Tibial artery (tissue), 4 donors: ENCODE measurements around the gene SLC25A24.
"Not testable (repeated sequence)": the region's sequence is repeated elsewhere in the genome, so short reads cannot be mapped to it uniquely, and the experiment has no call there.

Source experiments
- DNase-seq, 2 donors: peaks; one replicate each; pipeline ENCODE4 v3.0.0-alpha.2; 2019
- H3K27ac ChIP-seq, 2 donors: fragments of 200-600 bp; sonication (generic) in 1 of 2; 1 replicate in 1 of 2; 2 replicates in 1 of 2; pipeline ENCODE4 v1.5.1; 2018 to 2019; ENCODE audit warnings: mild to moderate bottlenecking in 1 of 2
- H3K27me3 ChIP-seq, 2 donors: fragments of 200-600 bp; sonication (generic) in 1 of 2; one replicate each; pipeline versions ENCODE4 v1.5.1 to v1.6.0; 2016 to 2019
- H3K36me3 ChIP-seq, 3 donors: fragments of 200-600 bp; sonication (generic) in 2 of 3; one replicate each; pipeline ENCODE4 v1.5.1; 2016 to 2019; ENCODE audit warnings: mild to moderate bottlenecking in 2 of 3
- H3K4me1 ChIP-seq, 4 donors: fragments of 200-600 bp; sonication (generic) in 2 of 4; 1 replicate in 3 of 4; 2 replicates in 1 of 4; pipeline ENCODE4 v1.5.1; 2016 to 2019
- H3K4me3 ChIP-seq, 2 donors: fragments of 200-600 bp; sonication (generic) in 1 of 2; 1 replicate in 1 of 2; 2 replicates in 1 of 2; pipeline ENCODE4 v1.5.1; 2018 to 2019; ENCODE audit warnings: mild to moderate bottlenecking in 2 of 2
- H3K9me3 ChIP-seq, 3 donors: fragments of 200-600 bp; sonication (generic) in 1 of 3; one replicate each; pipeline ENCODE4 v1.5.1; 2016 to 2019
- CTCF ChIP-seq, 2 experiments: fragments of 200-600 bp in 1 of 2; fragments of 450-650 bp in 1 of 2; IDR thresholded peaks; one replicate each; pipeline ENCODE4 v1.5.1; 2017 to 2019; ENCODE audit warnings: antibody characterized with exemption in 2 of 2, mild to moderate bottlenecking in 1 of 2, moderate library complexity in 1 of 2
- intact Hi-C: fragments of 100-400 bp; cut with DNase I; formaldehyde crosslinking; loops from one replicate; pipeline ENCODE4 v1.15.0; 2023; ENCODE audit warnings: low total_unique reads

Gene SLC25A24

DNA sequence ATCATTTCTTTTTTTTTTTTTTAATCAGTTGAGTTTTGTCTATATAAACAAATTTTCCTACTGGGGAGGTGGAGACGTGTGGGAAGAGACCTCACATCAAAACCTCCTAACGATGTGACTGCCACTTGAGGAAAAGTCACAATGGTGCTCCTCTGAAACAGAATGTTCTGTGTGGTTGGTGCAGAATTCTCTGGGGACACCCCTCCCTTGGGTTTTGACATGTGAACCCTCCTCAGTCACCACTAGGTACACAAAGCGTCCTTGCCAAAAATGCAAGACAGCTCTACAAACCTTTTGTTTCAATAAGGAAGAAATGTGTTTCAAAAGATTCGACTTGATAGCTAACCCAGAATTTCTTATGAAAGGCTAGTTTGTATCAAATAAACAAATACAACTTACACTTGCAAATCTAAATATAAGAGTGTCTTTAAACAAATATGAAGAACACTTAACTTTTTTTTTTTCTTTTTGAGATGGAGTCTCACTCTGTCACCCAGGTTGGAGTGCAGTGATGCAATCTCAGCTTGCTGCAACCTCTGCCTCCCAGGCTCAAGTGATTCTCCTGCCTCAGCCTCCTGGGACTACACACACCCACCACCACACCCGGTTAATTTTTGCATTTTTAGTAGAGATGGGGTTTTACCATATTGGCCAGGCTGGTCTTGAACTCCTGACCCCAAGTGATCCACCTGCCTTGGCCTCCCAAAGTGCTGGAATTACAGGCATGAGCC is 9.3 kb downstream of the SLC25A24 start:
- DNase-seq: no peak
- H3K36me3 ChIP-seq: peaks cover 0 to 13% (median 12%) of the 10 kb centered on the region in 3 donors
- H3K4me3 ChIP-seq: no peak overlapping the region
- H3K9me3 ChIP-seq: peaks cover 0 to 3% (median 0%) of the 10 kb centered on the region in 3 donors
- H3K27me3 ChIP-seq: no peaks in the 10 kb centered on the region
- intact Hi-C loops: no loop called here
- no peak for TF ChIP-seq CTCF (IDR thresholded peaks at IDR 0.05)
- peak overlapping the region in 1 of 2 donors; percentile 42 for H3K27ac ChIP-seq
- peaks cover 0 to 35% (median 3%) of the 10 kb centered on the region in 4 donors for H3K4me1 ChIP-seq

- peaks cover 4 to 13% (median 10%) of the 10 kb centered on the region in 3 donors for H3K36me3 ChIP-seq
- H3K27me3 ChIP-seq: no peaks in the 10 kb centered on the region
- peak overlapping the region in 1 of 2 donors; percentile 42 for H3K27ac ChIP-seq
- peaks cover 0 to 3% (median 0%) of the 10 kb centered on the region in 3 donors for H3K9me3 ChIP-seq
- intact Hi-C loops: no loop called here
- no peak overlapping the region for H3K4me3 ChIP-seq
- H3K4me1 ChIP-seq: peaks cover 0 to 35% (median 3%) of the 10 kb centered on the region in 4 donors
- TF ChIP-seq CTCF (IDR thresholded peaks at IDR 0.05): no peak
- no peak for DNase-seq
Observed at GRCh38 chr1:108190001-108190634, 10.0 kb downstream of the SLC25A24 start.

GRCh38 chr1:108188801-108189200 is 11.3 kb downstream of the SLC25A24 start:
- Histone ChIP-seq H3K27ac (no peak overlapping the region), H3K27me3 (no peaks in the 10 kb centered on the region), H3K4me1 (peaks cover 0 to 24% (median 3%) of the 10 kb centered on the region in 4 donors), H3K36me3 (peaks cover 15 to 24% (median 15%) of the 10 kb centered on the region in 3 donors), H3K4me3 (no peak overlapping the region), H3K9me3 (peaks cover 0 to 3% (median 0%) of the 10 kb centered on the region in 3 donors)
- intact Hi-C loops: no loop called here
- no peak for TF ChIP-seq CTCF (IDR thresholded peaks at IDR 0.05)
- DNase-seq: no peak

- no peak overlapping the region for H3K27ac ChIP-seq
- no peak for TF ChIP-seq CTCF (IDR thresholded peaks at IDR 0.05)
- intact Hi-C loops: no loop called here
- peaks cover 52 to 61% (median 59%) of the 10 kb centered on the region in 3 donors for H3K36me3 ChIP-seq
- H3K9me3 ChIP-seq: no peaks in the 10 kb centered on the region
- H3K4me1 ChIP-seq: peaks cover 0 to 10% (median 2%) of the 10 kb centered on the region in 4 donors
- no peaks in the 10 kb centered on the region for H3K27me3 ChIP-seq
- no peak for DNase-seq
- no peak overlapping the region for H3K4me3 ChIP-seq
Observed at GRCh38 chr1:108182959-108183700, 17.0 kb downstream of the SLC25A24 start.

DNA sequence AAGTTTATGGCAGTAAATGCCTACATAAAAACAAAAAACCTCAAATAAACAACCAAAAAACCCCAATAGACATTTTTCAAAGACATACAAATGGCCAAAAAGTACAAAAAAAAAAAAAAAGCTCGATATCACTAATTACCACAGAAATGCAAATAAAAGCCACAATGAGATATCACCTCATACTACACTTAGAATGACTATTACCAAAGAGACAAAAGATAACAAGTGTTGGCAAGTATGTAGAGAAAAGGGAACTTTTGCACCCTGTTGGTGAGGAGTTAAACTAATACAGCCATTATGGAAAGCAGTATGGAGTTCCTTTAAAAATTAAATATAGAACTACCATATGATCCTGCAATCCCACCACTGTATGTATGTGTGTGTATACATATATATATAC is 21.1 kb downstream of the SLC25A24 start:
- Histone ChIP-seq H3K36me3 (peaks cover 55 to 73% (median 56%) of the 10 kb centered on the region in 3 donors), H3K4me1 (peaks cover 0 to 10% (median 2%) of the 10 kb centered on the region in 4 donors), H3K9me3 (peaks cover 0 to 5% (median 2%) of the 10 kb centered on the region in 3 donors), H3K27ac (no peak overlapping the region), H3K27me3 (no peaks in the 10 kb centered on the region), H3K4me3 (no peak overlapping the region)
- DNase-seq: no peak
- intact Hi-C loops: no loop called here
- TF ChIP-seq CTCF (IDR thresholded peaks at IDR 0.05): no peak

- H3K4me1 ChIP-seq, H3K9me3 ChIP-seq, DNase-seq, H3K4me3 ChIP-seq, H3K27me3 ChIP-seq, H3K27ac ChIP-seq, intact Hi-C loops: not testable (repeated sequence)
- peaks cover 4 to 13% (median 7%) of the 10 kb centered on the region in 3 donors for H3K36me3 ChIP-seq
Observed at GRCh38 chr1:108162409-108162808, 37.7 kb downstream of the SLC25A24 start.

DNA sequence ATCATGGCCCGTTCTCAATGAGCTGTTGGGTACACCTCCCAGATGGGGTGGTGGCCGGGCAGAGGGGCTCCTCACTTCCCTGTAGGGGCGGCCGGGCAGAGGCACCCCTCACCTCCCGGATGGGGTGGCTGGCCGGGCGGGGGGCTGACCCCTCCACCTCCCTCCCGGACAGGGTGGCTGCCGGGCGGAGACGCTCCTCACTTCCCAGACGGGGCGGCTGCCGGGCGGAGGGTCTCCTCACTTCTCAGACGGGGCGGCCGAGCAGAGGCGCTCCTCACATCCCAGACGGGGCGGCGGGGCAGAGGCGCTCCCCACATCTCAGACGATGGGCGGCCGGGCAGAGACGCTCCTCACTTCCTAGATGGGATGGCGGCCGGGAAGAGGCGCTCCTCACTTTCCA is 40.2 kb downstream of the SLC25A24 start:
- intact Hi-C loops: loop anchor here (10.0 kb wide), 1 partner anchor 1125 kb away; the partner anchor contains the start of gene PSRC1
- H3K9me3 ChIP-seq, H3K27ac ChIP-seq, H3K4me3 ChIP-seq, H3K27me3 ChIP-seq, H3K4me1 ChIP-seq, DNase-seq: not testable (repeated sequence)
- H3K36me3 ChIP-seq: peaks cover 16 to 33% (median 23%) of the 10 kb centered on the region in 3 donors
